WTC11 (cell line): Measurements from ENCODE around the gene GNPDA2. TPM values are rescaled to one million over a fixed set of nuclear protein-coding genes. Genes with fewer than 3 reads are reported as not detected.

ENCODE experiments used
- ATAC-seq: fragments of 200-7000 bp; cut with Tn5 transposase; 2 replicates; pipeline ENCODE4 v1.10.0; 2021; ENCODE audit warnings: mild to moderate bottlenecking, moderate library complexity
- CTCF ChIA-PET: fragments of 300-600 bp; sonication (Branson Sonifier 250); formaldehyde crosslinking; loops from one replicate; lab custom pipeline; 2021; ENCODE audit warnings: antibody characterized with exemption; lab: Charles Lee
- POLR2A ChIA-PET: fragments of 350-600 bp; sonication (Branson Sonifier 250); formaldehyde crosslinking; loops from one replicate; lab custom pipeline; 2021; ENCODE audit warnings: antibody characterized with exemption; lab: Charles Lee
- DNase-seq: peaks from one replicate; pipeline ENCODE4 v3.0.0; 2021; ENCODE audit warnings: low spot score
- H3K27ac Mint-ChIP-seq: 2 replicates; pipeline ENCODE4 v1.8.0; 2021; ENCODE audit warnings: mixed read lengths
- H3K27me3 Mint-ChIP-seq: 2 replicates; pipeline ENCODE4 v1.8.0; 2021; ENCODE audit warnings: low read depth, mild to moderate bottlenecking, moderate library complexity, mixed read lengths
- H3K36me3 Mint-ChIP-seq: 2 replicates; pipeline ENCODE4 v1.8.0; 2021; ENCODE audit warnings: mixed read lengths
- H3K4me1 Mint-ChIP-seq: 2 replicates; pipeline ENCODE4 v1.8.0; 2022; ENCODE audit warnings: mixed read lengths
- H3K4me3 Mint-ChIP-seq: 2 replicates; pipeline ENCODE4 v1.8.0; 2021; ENCODE audit warnings: mild to moderate bottlenecking, moderate library complexity, mixed read lengths
- H3K9me3 Mint-ChIP-seq: 2 replicates; pipeline ENCODE4 v1.8.0; 2021; ENCODE audit warnings: mixed read lengths
- AR ChIP-seq: fragments of 250-450 bp; sonication (Bioruptor Pico); IDR thresholded peaks from 2 replicates; pipeline ENCODE4 v1.9.0; 2021; ENCODE audit warnings: mild to moderate bottlenecking
- CDX4 ChIP-seq: fragments of 250-450 bp; sonication (Bioruptor Pico); IDR thresholded peaks from 2 replicates; pipeline ENCODE4 v1.9.0; 2021; ENCODE audit warnings: moderate library complexity, mild to moderate bottlenecking, inconsistent platforms, borderline replicate concordance
- ELF4 ChIP-seq: sonication (generic); formaldehyde crosslinking; IDR thresholded peaks from 2 replicates; pipeline ENCODE4 v1.8.1; 2022; ENCODE audit warnings: low read depth, mild to moderate bottlenecking, moderate library complexity, missing genetic modification reagents
- ESRRA ChIP-seq: sonication (generic); formaldehyde crosslinking; IDR thresholded peaks from 2 replicates; pipeline ENCODE4 v1.8.1; 2022; ENCODE audit warnings: mild to moderate bottlenecking, missing genetic modification reagents, borderline replicate concordance
- NFATC4 ChIP-seq: fragments of 250-450 bp; sonication (Bioruptor Pico); IDR thresholded peaks from 2 replicates; pipeline ENCODE4 v1.9.0; 2021; ENCODE audit warnings: mild to moderate bottlenecking
- NFE2L1 ChIP-seq: sonication (generic); formaldehyde crosslinking; IDR thresholded peaks from 2 replicates; pipeline ENCODE4 v1.8.1; 2023; ENCODE audit warnings: missing genetic modification reagents
- NR2C2 ChIP-seq: sonication (generic); formaldehyde crosslinking; IDR thresholded peaks from 2 replicates; pipeline ENCODE4 v1.8.0; 2022; ENCODE audit warnings: mild to moderate bottlenecking, missing genetic modification reagents
- OVOL2 ChIP-seq: fragments of 250-450 bp; sonication (Bioruptor Pico); IDR thresholded peaks from 2 replicates; pipeline ENCODE4 v1.9.0; 2021; ENCODE audit warnings: mild to moderate bottlenecking, borderline replicate concordance
- PRDM15 ChIP-seq: sonication (generic); formaldehyde crosslinking; IDR thresholded peaks from 2 replicates; pipeline ENCODE4 v1.8.0; 2022; ENCODE audit warnings: missing genetic modification reagents
- PRRX2 ChIP-seq: fragments of 250-450 bp; sonication (Bioruptor Pico); IDR thresholded peaks from 2 replicates; pipeline ENCODE4 v1.8.0; 2021; ENCODE audit warnings: mild to moderate bottlenecking
- SP1 ChIP-seq: sonication (generic); formaldehyde crosslinking; conservative IDR thresholded peaks from 2 replicates; pipeline ENCODE4 v1.8.1; 2022; ENCODE audit warnings: missing genetic modification reagents
- TCF7 ChIP-seq: sonication (generic); formaldehyde crosslinking; IDR thresholded peaks from 2 replicates; pipeline ENCODE4 v1.8.0; 2022; ENCODE audit warnings: mild to moderate bottlenecking, low read depth, missing genetic modification reagents, moderate library complexity
- TEAD4 ChIP-seq: sonication (generic); formaldehyde crosslinking; IDR thresholded peaks from 2 replicates; pipeline ENCODE4 v1.8.0; 2022; ENCODE audit warnings: mild to moderate bottlenecking, missing genetic modification reagents
- USF2 ChIP-seq: sonication (generic); formaldehyde crosslinking; IDR thresholded peaks from 2 replicates; pipeline ENCODE4 v1.8.1; 2023; ENCODE audit warnings: mild to moderate bottlenecking, missing genetic modification reagents, moderate library complexity
- total RNA-seq: library from RNA; stranded (reverse); gene quantifications from 3 replicates; pipeline ENCODE4 v1.2.3, GENCODE V29; 2021
- TF ChIP-seq, protein P1 (sequence below): sonication (generic); formaldehyde crosslinking; IDR thresholded peaks from 2 replicates; pipeline ENCODE4 v1.8.0; 2022; ENCODE audit warnings: mild to moderate bottlenecking, missing genetic modification reagents
- TF ChIP-seq, protein P2 (sequence below): sonication (generic); formaldehyde crosslinking; IDR thresholded peaks from 2 replicates; pipeline ENCODE4 v1.8.1; 2022; ENCODE audit warnings: low read depth, mild to moderate bottlenecking, moderate library complexity, missing genetic modification reagents, borderline replicate concordance
- TF ChIP-seq, protein P3 (sequence below): sonication (generic); formaldehyde crosslinking; conservative IDR thresholded peaks from 2 replicates; pipeline ENCODE4 v1.8.1; 2023; ENCODE audit warnings: mild to moderate bottlenecking, low read depth, missing genetic modification reagents, moderate library complexity
- TF ChIP-seq, protein P4 (sequence below): sonication (generic); formaldehyde crosslinking; IDR thresholded peaks from 2 replicates; pipeline ENCODE4 v1.8.1; 2023; ENCODE audit warnings: mild to moderate bottlenecking, moderate library complexity, missing genetic modification reagents

Gene GNPDA2
- total RNA-seq, 1 experiment from 2014 or later: 4.9 TPM

GRCh38 chr4:44660396-44660795 lies 66.0 kb downstream of the GNPDA2 start (continued):
- TF ChIP-seq CDX4 (CRISPR knock-in tag): no peak
- TF ChIP-seq, protein P1, sequence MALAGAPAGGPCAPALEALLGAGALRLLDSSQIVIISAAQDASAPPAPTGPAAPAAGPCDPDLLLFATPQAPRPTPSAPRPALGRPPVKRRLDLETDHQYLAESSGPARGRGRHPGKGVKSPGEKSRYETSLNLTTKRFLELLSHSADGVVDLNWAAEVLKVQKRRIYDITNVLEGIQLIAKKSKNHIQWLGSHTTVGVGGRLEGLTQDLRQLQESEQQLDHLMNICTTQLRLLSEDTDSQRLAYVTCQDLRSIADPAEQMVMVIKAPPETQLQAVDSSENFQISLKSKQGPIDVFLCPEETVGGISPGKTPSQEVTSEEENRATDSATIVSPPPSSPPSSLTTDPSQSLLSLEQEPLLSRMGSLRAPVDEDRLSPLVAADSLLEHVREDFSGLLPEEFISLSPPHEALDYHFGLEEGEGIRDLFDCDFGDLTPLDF (CRISPR knock-in tag): no peak
- no peak for TF ChIP-seq TCF7 (CRISPR knock-in tag)
- TF ChIP-seq ELF4 (CRISPR knock-in tag): no peak
- no peak for TF ChIP-seq AR
- TF ChIP-seq PRRX2 (CRISPR knock-in tag): no peak
- no peak for TF ChIP-seq PRDM15
- no peak for TF ChIP-seq SP1
- no peak for TF ChIP-seq ESRRA

DNA sequence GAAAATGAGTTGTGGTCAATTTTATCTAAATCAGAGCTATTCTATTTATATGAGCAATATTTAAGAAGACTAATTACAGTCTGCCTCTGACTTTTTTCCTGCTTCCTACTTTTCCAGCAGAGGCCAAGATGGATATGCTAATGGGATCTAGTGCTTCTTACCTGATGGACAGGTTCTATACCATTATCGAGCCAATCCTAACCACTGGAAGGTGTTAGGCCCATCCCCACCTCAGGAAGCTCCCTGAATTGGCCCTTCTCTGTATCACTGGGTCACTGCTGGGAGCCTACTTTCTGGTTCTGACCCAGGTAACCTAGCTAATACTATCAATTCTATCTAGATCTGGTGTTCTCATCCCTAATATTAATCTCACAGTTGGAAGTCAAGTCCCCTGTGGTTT lies 74.4 kb downstream of the GNPDA2 start:
- H3K27ac Mint-ChIP-seq: no peak overlapping the region
- ChIA-PET POLR2A (no interaction called here), CTCF (no interaction called here)
- H3K27me3 Mint-ChIP-seq: no peaks in the 10 kb centered on the region
- no peaks in the 10 kb centered on the region for H3K4me1 Mint-ChIP-seq
- no peaks in the 10 kb centered on the region for H3K36me3 Mint-ChIP-seq
- H3K9me3 Mint-ChIP-seq: no peaks in the 10 kb centered on the region
- no peak overlapping the region for H3K4me3 Mint-ChIP-seq
- ATAC-seq: peak; percentile 87
- no peak for DNase-seq
- TF ChIP-seq, protein P2, sequence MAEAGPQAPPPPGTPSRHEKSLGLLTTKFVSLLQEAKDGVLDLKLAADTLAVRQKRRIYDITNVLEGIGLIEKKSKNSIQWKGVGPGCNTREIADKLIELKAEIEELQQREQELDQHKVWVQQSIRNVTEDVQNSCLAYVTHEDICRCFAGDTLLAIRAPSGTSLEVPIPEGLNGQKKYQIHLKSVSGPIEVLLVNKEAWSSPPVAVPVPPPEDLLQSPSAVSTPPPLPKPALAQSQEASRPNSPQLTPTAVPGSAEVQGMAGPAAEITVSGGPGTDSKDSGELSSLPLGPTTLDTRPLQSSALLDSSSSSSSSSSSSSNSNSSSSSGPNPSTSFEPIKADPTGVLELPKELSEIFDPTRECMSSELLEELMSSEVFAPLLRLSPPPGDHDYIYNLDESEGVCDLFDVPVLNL (CRISPR knock-in tag): no peak
- TF ChIP-seq AR (no peak), USF2 (no peak), NR2C2 (CRISPR knock-in tag) (no peak), TEAD4 (CRISPR knock-in tag) (no peak), NFE2L1 (no peak), NFATC4 (no peak), OVOL2 (CRISPR knock-in tag) (no peak)
- TF ChIP-seq, protein P3, sequence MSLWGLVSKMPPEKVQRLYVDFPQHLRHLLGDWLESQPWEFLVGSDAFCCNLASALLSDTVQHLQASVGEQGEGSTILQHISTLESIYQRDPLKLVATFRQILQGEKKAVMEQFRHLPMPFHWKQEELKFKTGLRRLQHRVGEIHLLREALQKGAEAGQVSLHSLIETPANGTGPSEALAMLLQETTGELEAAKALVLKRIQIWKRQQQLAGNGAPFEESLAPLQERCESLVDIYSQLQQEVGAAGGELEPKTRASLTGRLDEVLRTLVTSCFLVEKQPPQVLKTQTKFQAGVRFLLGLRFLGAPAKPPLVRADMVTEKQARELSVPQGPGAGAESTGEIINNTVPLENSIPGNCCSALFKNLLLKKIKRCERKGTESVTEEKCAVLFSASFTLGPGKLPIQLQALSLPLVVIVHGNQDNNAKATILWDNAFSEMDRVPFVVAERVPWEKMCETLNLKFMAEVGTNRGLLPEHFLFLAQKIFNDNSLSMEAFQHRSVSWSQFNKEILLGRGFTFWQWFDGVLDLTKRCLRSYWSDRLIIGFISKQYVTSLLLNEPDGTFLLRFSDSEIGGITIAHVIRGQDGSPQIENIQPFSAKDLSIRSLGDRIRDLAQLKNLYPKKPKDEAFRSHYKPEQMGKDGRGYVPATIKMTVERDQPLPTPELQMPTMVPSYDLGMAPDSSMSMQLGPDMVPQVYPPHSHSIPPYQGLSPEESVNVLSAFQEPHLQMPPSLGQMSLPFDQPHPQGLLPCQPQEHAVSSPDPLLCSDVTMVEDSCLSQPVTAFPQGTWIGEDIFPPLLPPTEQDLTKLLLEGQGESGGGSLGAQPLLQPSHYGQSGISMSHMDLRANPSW (CRISPR knock-in tag): no peak
- TF ChIP-seq, protein P4, sequence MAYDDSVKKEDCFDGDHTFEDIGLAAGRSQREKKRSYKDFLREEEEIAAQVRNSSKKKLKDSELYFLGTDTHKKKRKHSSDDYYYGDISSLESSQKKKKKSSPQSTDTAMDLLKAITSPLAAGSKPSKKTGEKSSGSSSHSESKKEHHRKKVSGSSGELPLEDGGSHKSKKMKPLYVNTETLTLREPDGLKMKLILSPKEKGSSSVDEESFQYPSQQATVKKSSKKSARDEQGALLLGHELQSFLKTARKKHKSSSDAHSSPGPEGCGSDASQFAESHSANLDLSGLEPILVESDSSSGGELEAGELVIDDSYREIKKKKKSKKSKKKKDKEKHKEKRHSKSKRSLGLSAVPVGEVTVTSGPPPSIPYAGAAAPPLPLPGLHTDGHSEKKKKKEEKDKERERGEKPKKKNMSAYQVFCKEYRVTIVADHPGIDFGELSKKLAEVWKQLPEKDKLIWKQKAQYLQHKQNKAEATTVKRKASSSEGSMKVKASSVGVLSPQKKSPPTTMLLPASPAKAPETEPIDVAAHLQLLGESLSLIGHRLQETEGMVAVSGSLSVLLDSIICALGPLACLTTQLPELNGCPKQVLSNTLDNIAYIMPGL (CRISPR knock-in tag): no peak
